ENCODE data around the gene KNTC1.
A peak's percentile ranks its signal among the peaks of the same experiment; 100 is the strongest.
"Not testable (repeated sequence)": the region's sequence is repeated elsewhere in the genome, so short reads cannot be mapped to it uniquely, and the experiment has no call there.

KNTC1 gene, protein sequence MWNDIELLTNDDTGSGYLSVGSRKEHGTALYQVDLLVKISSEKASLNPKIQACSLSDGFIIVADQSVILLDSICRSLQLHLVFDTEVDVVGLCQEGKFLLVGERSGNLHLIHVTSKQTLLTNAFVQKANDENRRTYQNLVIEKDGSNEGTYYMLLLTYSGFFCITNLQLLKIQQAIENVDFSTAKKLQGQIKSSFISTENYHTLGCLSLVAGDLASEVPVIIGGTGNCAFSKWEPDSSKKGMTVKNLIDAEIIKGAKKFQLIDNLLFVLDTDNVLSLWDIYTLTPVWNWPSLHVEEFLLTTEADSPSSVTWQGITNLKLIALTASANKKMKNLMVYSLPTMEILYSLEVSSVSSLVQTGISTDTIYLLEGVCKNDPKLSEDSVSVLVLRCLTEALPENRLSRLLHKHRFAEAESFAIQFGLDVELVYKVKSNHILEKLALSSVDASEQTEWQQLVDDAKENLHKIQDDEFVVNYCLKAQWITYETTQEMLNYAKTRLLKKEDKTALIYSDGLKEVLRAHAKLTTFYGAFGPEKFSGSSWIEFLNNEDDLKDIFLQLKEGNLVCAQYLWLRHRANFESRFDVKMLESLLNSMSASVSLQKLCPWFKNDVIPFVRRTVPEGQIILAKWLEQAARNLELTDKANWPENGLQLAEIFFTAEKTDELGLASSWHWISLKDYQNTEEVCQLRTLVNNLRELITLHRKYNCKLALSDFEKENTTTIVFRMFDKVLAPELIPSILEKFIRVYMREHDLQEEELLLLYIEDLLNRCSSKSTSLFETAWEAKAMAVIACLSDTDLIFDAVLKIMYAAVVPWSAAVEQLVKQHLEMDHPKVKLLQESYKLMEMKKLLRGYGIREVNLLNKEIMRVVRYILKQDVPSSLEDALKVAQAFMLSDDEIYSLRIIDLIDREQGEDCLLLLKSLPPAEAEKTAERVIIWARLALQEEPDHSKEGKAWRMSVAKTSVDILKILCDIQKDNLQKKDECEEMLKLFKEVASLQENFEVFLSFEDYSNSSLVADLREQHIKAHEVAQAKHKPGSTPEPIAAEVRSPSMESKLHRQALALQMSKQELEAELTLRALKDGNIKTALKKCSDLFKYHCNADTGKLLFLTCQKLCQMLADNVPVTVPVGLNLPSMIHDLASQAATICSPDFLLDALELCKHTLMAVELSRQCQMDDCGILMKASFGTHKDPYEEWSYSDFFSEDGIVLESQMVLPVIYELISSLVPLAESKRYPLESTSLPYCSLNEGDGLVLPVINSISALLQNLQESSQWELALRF (N-terminal part only)

DNA sequence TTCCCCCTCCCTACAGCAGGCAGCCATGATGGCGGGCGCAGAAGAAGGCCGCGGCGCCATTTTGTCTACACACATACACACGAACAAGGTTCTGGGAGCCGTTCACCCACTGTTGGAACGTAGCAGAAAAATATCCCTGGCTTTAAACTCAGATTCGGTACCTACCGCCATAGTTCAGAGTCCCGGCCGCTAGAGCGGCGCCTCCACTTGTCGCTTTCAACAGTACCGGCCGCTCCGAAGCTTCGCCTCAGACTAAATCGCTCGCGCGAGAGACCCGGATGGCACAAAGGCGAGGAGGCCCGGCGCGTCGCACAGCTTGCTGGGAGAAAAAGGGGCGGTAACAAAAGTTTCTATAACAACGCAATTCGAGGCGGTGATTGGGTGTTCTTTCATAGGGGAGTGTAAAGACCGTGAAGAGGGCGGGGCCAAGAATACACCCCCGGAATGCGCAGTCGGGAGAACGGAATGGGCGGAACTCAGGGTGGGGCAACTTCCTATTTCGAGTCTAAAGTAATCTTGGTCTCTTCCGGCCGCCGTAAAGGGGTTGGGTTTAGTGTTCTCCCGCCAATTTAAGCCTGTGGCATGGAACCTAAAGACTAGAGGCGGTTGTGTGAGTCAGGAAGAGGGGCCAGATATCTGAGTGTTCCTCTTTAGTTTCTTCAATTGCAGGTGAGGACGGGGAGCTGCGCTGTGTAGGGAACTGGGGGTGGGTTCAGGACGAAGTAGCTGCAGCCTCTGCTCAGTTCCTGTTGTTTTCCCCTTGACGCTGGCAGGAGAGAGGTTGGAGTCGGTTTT lies at the start of gene KNTC1, which contains the start of gene RSRC2:
KNTC1 (plus strand) TSS at position 567 of the 795 bp plus-strand sequence. CDS start 2,815 bp downstream, outside the sequence.
RSRC2 (minus strand) TSS at position 254 of the 795 bp plus-strand sequence; CDS start at position 171, 83 bp downstream.
- FAIRE-seq = peak; percentile 85

DNA sequence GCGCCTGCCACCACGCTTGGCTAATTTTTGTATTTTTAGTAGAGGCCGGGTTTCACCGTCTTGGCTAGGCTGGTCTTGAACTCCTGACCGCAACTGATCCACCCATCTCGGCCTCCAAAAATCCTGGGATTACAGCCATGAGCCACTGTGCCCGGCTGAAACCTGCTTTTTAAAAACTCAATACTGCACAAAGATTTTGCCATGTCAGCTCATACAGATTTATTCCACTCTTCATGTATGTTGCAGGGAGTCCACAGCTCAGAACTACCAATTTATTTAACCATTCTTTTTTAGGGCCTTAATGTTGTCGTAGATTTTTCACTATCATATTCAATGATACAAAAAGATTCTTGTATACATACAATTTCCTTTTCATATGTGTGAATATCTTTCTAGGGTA lies 46.3 kb upstream of the KNTC1 start:
- no peak for FAIRE-seq

DNA sequence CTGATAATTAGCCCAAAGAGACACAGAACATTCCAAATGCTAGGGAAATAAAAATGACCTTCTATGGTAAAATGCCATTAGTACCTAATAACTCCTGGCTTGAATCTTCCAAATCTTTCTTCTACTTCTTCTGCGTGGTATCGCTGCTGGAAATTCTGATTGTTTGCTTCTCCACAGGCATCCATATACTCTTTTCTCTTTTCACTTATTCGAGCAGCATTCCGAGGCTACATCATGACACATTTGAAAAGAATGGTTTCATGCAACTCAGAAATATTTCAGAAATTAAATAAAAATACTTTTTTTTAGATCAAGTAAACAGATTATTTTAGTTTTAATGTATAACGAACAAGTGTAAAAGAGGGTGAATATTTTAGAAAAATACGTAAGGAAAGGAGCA lies 45.2 kb upstream of the KNTC1 start:
- FAIRE-seq = no peak

DNA sequence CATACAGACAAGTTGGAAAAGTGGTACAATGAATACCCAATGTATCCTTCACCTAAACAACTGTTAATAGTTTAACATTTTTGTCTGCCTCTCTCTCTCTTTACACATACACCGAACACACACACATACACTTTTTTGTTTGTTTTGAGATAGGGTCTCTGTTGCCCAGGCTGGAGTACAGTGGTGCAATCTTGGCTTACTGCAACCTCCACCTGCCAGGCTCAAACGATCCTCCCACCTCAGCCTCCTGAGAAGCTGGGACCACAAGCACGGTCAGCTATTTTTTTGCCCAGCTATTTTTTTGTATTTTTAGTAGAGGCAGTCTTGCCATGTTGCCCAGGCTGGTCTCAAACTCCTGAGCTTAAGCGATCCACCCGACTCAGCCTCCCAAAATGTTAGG lies 43.1 kb upstream of the KNTC1 start:
- FAIRE-seq = no peak

DNA sequence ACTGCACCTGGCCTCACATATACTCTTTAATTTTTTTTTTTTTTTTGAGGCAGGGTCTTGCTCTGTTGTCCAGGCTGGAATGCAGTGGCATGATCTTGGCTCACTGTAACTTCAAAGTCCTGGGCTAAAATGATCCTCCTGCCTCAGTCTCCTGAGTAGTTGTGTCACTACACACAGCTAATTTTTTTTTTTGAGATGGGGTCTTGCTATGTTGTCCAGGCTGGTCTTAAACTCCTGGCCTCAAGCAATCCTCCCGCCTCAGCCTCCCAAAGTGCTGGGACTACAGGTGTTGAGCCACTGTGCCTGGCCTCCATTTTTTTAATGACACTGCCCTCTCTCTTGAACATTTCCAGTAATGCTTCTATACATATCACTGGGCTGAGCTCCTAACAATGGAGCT lies 42.7 kb upstream of the KNTC1 start:
- not testable (repeated sequence) for FAIRE-seq

DNA sequence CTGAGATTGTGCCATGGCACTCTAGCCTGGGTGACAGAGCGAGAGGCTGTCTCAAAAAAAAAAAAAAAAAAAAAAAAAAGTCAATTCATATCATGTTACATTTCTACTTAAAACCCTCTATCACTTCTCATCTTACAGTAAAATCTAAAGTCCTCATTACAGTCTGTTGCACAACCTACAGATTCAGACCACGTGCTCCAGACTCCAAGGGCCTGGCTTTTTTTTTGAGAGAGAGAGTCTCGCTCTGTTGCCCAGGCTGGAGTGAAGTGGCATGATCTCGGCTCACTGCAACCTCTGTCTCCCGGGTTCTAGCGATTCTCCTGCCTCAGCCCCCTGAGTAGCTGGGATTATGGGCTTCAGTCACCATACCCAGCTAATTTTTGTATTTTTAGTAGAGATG lies 40.7 kb upstream of the KNTC1 start:
- not testable (repeated sequence) for FAIRE-seq

DNA sequence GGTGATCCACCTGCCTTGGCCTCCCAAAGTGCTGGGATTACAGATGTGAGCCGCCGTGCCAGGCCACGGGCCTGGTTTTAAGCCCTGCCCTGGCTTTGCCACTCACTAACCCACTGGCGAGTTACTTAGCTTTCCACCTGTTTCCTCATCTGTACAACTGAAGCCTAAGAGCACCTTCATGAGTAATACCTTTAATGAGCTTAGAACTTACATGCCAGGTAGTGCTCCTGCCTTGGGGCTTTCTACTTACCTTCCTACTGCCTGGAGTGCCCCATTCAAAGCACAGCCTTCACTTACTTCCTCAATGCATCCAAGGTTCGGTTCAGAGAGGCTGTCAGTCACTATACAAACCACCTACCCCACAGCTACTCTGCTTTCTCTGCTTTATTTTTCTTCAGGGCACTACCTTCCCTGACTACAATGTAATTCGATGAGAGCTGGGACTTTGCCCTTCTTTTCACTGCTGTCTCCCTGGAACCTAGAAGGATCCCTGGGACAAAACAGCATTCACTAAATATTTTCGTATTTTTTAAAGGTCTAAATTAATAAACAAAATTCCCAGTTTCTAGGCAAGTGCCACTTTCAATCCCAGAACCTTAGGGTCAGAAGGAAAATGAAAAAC lies 40.1 kb upstream of the KNTC1 start:
- FAIRE-seq = peak; percentile 9

DNA sequence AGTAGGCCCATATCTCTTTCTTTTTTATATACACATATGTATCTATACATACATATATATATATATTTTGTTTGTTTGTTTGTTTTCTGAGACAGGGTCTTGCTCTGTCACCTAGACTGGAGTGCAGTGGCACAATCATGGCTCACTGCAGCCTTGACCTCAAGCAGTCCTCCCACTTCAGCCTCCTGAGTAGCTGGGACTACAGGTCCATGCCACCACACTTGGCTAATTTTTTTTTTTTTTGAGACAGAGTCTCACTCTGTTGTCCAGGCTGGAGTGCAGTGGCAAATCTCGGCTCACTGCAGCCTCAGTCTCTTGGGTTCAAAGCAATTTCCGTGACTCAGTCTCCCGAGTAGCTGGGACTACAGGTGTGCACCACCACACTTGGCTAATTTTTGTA lies 39.2 kb upstream of the KNTC1 start:
- not testable (repeated sequence) for FAIRE-seq

DNA sequence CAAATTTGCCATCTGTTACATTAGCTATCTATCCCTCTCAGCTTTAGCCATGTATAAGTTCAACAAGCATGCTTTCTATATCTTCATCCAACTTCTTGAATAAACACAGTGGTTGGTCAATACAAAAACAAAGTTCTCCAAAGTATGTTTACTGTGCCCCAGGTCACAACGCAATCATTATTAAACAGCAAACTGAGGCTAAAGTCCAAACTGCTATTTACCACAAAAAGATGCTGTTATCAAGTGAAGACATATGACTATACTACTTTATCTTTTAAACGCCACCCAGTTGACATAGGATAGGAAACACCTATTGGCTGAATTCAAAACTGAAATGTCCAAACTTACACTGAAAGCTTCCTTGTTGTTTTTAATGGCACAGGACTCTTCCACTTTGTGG lies 38.0 kb upstream of the KNTC1 start:
- no peak for FAIRE-seq

DNA sequence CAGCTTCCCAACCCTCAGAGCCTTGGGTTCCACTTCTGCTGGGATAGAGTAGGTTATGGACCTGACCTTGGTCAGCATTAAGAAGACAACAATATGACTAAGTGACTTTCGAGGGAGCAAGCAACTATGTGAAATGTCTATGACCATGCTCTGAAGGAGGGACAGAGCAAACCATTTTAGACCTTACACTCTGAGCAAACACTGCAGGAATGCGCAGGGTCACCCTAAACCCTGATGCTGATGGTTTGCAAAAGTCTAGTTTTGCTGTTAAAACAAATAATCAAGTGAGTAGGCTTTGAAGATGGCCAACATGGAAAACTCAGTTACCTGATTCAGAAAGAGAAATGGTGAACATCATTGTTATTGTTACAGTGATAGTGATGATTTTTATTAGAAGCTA lies 35.1 kb upstream of the KNTC1 start:
- FAIRE-seq = no peak

DNA sequence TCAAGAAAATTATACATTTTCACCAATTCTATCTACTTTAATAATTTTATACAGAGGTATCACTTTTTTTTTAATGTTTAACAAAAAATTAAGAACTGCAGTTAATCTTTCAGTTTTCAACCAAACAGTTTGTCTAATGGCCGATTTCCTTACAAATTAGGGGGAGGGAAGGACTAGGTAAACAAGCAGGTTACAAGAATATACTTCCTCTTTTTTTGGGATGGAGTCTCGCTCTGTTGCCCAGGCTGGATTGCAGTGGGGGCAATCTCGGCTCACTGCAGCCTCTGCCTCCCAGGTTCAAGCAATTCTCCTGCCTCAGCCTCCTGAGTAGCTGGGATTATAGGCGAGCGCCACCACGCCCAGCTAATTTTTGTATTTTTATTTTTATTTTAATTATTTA lies 33.8 kb upstream of the KNTC1 start:
- not testable (repeated sequence) for FAIRE-seq

DNA sequence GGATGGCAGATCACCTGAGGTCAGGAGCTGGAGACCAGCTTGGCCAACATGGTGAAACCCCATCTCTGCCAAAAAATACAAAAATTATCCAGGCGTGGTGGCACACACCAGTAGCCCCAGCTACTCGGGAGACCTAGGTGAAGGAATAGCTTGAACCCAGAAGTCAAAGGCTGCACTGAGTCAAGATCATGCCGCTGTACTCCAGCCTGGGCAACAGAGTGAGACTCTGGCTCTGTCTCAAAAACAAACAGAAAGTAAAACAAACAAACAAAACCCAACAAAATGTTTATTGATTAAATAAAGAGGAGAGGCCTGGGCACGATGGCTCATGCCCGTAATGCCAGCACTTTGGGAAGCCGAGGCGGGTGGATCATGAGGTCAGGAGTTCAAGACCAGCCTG lies 31.8 kb upstream of the KNTC1 start:
- no peak for FAIRE-seq

DNA sequence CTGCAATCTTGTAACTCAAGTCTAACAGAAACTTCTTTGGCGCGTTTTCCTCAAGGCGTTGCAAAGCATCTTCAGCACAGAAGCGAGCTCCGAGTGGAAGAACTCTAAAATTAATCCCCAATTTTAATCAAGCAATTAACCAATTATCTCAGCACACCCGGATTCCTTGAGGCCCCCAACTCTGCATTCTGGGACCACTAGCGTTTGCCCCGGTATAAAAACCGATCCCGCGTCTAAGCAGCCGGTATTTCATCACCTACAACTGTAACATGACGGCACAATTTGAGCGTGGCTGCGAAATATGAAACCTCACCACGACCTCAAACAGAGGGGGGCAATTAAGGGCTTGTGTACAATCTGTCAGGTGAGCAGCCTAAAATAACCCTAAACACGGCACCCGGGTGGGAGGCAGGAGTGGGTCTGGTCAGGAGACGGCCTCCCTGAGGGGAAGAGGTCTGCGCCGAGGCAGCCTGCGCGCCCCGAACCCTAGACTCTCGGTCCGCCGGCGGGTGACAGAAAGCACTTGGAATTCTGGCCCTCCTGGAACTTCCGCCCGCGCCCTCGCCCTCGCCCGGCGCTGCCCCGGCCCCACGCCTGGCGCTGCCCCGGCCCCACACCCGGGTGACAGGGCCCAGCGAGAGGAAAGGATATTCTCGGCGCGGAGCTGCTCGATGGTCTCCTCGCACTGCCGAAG lies 26.9 kb upstream of the KNTC1 start:
- no peak for FAIRE-seq

DNA sequence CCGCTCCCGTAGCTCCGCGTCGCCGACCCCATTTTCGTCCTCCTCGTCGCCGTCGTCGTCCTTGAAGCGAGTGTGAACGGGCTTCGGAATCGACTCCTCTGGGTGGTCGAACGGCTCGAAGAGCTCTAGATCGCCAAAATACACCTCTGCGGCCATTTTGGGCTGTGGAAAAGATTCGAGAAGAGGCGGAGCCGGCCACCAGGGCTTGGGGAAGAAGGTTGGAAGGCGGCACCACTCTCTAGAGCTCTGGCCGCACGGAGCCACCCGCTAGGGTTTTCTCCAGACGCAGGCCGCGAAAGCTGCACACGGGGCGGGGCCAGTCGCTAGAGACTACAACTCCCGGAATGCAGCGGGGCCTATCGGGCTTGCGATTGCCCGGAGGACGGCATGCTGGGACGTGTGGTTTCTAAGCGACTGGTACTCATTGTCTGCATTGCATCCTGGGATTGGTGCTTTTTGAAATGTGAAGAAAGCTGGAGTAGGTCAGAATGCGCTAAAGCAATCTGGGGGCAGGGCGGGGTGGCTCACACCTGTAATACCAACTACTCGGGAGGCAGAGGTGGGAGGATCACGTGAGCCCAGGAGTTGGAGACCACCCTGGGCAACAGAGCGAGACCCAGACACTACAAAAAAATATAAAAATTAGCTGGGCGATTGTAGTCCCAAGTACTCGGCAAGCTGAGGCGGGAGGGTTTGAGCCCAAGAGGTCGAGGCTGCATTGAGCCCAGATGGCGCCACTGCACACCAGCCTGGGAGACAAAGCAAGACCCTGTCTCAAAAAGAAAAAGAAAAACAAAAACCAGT lies 26.2 kb upstream of the KNTC1 start, which contains the start of gene ZCCHC8:
ZCCHC8 (minus strand) TSS at position 248 of the 804 bp plus-strand sequence; CDS start at position 156, 92 bp downstream.
- no peak for FAIRE-seq

DNA sequence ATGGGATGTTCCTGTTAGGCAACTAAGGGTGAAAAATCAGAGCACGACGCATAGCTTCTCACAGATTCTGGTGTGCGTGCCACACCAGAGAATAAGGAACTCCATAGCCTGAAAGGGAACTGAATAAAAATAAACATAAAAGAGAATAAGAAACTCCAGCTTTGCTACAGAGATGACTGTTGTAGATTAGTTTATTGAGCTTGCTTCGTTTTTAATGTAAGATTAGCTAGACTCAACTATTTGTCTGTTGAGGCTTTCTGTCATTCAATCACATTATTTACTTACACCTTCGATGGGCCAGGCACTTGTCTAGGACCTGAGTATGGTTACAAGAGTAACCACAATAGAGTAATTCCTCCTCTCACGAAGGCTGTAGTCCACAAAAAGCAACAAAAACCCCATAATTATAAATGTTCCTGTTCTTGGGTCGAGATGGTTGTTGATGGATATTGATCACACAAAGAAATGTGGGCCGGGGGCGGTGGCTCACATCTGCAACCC lies 25.5 kb upstream of the KNTC1 start:
- no peak for FAIRE-seq

DNA sequence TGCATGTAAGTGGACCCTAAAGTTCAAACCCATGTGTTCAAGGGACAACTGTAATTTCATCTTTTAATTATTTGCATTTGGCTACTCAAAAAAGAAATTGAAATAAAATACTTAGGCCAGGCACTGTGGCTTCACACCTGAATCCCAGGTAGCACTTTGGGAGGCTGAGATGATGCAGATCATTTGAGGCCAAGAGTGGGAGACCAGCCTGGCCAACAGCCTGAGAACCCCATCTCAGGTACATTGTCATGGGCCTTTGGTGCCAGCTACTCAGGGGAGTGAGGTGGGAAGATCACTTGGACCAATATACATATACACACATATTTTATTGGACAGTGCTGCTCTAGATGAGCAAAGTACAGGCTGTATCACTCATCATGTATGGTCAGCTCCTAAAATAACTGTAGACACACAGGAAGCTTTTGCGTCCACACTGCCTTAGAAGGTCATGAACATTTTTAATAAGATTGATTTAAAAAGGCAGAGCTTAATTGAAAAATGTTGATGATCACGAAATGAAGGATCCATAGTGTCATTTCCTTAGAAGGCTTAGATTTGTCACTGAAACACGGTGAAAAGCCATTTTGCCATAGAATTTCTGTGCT lies 23.8 kb upstream of the KNTC1 start:
- FAIRE-seq = no peak

DNA sequence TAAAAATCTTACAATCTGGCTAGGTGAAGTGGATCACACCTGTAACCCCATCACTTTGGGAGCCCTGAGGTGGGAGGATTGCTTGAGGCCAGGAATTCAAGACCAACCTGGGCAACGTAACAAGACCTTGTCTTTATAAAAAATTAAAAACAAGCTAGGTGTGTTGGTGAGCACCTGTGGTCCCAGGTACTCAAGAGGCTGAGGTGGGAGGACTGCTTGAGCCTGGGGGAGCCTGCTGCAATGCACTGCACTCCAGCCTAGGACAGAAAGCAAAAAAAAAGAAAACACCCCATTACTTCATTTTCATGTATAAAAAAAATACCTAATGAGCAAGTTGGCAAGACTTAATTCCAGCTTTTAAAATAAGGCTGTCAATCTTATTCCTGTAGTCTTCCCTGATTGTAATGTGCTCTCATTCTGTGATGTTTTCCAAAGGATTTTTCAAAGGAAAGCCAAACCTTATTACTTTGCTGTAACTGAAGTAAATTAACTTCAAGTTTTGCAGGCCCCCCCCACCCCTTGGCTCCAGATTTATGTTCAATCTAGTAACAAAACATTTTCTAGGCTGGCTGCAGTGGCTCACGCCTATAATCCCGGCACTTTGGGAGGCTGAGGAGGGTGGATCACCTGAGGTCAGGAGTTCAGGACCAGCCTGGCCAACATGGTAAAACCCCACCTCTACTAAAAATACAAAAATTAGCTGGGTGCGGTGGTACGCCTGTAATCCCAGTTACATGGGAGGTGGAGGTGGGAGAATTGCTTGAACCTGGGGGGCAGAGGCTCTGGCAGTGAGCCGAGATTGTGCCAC lies 23.1 kb upstream of the KNTC1 start:
- no peak for FAIRE-seq

DNA sequence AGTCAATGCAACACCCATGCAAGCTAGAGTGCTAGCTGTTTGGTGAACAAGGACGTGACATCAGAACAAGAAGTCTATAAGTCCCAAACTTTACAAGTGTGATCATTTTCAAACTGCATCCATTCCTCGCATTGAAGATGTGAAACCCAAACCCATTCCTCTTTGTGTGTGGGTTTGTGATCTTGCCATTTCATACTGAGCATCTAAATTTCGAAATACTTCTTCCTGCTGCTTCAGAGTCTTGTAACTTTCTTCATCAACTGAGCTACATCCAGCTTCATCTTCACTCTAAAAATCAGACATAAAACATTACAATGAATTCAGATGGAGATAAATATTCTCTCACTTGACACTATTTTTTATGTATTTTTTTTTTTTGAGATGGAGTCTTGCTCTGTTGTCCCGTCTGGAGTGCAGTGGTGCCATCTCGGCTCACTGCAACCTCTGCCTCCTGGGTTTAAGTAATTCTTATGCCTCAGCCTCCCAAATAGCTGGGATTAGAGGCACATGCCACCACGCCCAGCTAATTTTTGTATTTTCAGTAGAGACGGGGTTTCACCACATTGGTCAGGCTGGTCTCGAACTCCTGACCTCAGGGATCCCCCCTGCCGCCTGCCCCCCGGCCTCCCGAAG lies 21.5 kb upstream of the KNTC1 start:
- no peak for FAIRE-seq

Measured in islet of Langerhans (tissue), 1 donor.